ENCODE measurements around the gene AHRR. TPM values are rescaled to one million over a fixed set of nuclear protein-coding genes. Genes with fewer than 3 reads are reported as not detected.
"Not testable (repeated sequence)": the region's sequence is repeated elsewhere in the genome, so short reads cannot be mapped to it uniquely, and the experiment has no call there.

The AHRR gene
- total RNA-seq, 6 experiments from 2014 or later = 30.9 to 55.7 (median 51.9) TPM

GRCh38 chr5:485946-486491 is 164.5 kb downstream of the AHRR start:
- Mint-ChIP-seq H3K36me3 (ENCODE audit: low read depth) (no peaks in the 10 kb centered on the region), H3K27ac (no peak overlapping the region), H3K4me1 (ENCODE audit: low read depth) (no peaks in the 10 kb centered on the region), H3K4me3 (no peak overlapping the region), H3K27me3 (ENCODE audit: insufficient read depth) (peaks cover 6% of the 10 kb centered on the region), H3K9me3 (no peaks in the 10 kb centered on the region)
- no peak for TF ChIP-seq CTCF (IDR thresholded peaks at IDR 0.05)
- no peak for DNase-seq

- not testable (repeated sequence) for H3K9me3 Mint-ChIP-seq; H3K36me3 Mint-ChIP-seq (ENCODE audit: low read depth); H3K4me3 Mint-ChIP-seq; H3K27me3 Mint-ChIP-seq (ENCODE audit: insufficient read depth); H3K4me1 Mint-ChIP-seq (ENCODE audit: low read depth); H3K27ac Mint-ChIP-seq; DNase-seq
Measured at GRCh38 chr5:486597-486996, 165.1 kb downstream of the AHRR start.

Other genes with a start within 250 kb of the AHRR start
- gene PLEKHG4B, start 229.5 kb upstream of the AHRR start, total RNA-seq (2021; fragmentation: NEBNext Ultra II Directional; extraction: Animal tissue kit (Norgen Biotek cat#: 25700)) = 1 to 10 TPM in 4 of 6 experiments, under 1 TPM in 2; 0.66 to 4.3 (median 3.9) TPM
- gene LRRC14B, start 130.2 kb upstream of the AHRR start, total RNA-seq (2021; fragmentation: NEBNext Ultra II Directional; extraction: Animal tissue kit (Norgen Biotek cat#: 25700)) = not detected
- 1 to 10 TPM; 4.5 to 6.6 (median 6.2) TPM for gene CCDC127, start 103.6 kb upstream of the AHRR start, total RNA-seq (2021; fragmentation: NEBNext Ultra II Directional; extraction: Animal tissue kit (Norgen Biotek cat#: 25700))
- 100 to 1,000 TPM in 4 of 6 experiments, 10 to 100 TPM in 2; 92.5 to 114 (median 109) TPM for gene SDHA, start 103.4 kb upstream of the AHRR start, total RNA-seq (2021; fragmentation: NEBNext Ultra II Directional; extraction: Animal tissue kit (Norgen Biotek cat#: 25700))
- 100 to 1,000 TPM in 3 of 6 experiments, 10 to 100 TPM in 3; 89.5 to 108 (median 99.1) TPM for gene PDCD6, start 50.1 kb upstream of the AHRR start, total RNA-seq (2021; fragmentation: NEBNext Ultra II Directional; extraction: Animal tissue kit (Norgen Biotek cat#: 25700))
- 10 to 100 TPM; 46.8 to 54.1 (median 50.3) TPM for gene EXOC3, start 121.5 kb downstream of the AHRR start, total RNA-seq (2021; fragmentation: NEBNext Ultra II Directional; extraction: Animal tissue kit (Norgen Biotek cat#: 25700))
- under 1 TPM; 0.63 to 1.00 (median 0.74) TPM for gene SLC9A3, start 202.7 kb downstream of the AHRR start, total RNA-seq (2021; fragmentation: NEBNext Ultra II Directional; extraction: Animal tissue kit (Norgen Biotek cat#: 25700))

Measured in HFFc6 (cell line).